GM21723 (cell line): Measurements from ENCODE around the gene ACAD8.

Source experiments
- ATAC-seq: cut with Tn5 transposase; IDR thresholded peaks from one replicate; pipeline ENCODE4 v1.9.1; 2021; ENCODE audit warnings: mild to moderate bottlenecking, moderate library complexity; ENCODE audit not compliant: unreplicated experiment

Gene ACAD8

DNA sequence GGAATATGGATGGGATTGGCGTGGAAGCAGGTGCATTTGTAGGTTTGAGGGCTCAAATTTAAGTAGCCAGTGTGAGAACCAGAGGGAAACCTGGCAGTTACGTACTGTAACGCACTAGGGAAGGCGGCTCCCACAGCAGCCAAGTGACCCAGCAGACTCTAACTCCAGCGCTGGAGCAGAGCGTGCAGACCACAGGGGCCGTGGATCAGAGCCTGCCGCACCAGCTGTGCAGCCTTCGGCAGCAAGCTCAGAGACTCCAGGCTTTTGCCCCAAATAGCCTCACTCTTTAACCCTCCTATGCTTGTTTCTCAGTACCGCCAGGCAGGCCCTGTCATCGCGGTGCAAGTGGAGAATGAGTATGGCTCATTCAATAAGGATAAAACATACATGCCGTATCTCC lies 35.1 kb downstream of the ACAD8 start:
- ATAC-seq = no peak

DNA sequence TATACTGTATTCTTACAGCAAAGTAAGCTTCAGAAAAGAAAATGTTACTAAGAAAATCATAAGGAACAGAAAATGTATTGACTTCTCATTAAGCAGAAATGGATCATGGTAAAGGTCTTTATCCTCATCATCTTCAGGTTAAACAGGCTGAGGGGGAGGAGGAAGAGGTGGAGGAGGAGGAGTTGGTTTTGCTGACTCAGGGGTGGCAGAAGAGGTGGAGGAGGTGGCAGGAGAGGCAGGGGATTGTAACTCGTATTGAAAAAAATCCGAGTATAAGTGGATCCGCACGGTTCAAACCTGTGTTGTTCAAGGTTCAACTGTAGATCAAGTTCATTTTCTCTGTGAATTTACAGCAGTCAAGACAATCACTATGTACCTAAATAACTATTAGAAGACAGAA lies 35.8 kb downstream of the ACAD8 start:
- ATAC-seq = no peak

DNA sequence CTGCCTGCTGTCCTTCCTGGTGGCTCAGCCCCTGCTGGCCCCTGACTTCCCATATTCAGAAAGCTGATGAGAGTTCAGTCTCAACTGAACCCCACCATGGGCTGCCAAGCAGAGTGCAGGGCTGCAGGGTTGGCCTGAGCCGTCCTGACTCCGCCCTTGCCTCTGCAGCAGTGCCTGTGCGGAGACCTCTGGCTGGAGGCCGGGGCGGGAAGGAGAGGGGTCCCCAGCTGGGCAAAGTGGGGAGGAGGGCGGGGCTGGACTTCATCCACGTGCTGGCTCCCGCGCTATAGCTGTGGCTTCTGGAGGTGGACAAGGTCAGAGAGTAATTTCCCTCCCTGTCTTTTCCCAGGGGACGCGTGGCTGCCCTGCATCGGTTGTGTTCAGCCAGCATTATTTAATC lies 36.4 kb downstream of the ACAD8 start:
- ATAC-seq = no peak

DNA sequence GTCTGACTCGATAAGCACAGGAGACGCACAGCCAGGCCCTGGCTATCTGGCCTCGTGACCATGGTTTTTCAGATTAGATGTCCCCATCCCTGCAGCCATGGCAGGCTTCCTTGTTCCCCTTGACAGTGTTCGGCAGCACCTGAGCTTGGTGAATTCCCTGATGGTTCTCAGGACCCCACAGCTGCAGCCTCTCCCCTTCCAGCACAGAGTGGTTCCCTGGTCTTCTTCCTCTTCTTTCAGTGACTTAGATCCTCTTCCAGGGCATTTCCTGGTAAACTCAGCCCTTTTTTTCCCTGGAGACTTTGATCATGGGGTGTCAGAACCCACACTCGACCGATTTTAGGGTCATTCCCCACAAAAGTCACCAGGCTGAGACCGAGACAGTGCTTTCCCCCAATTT lies 37.3 kb downstream of the ACAD8 start:
- no peak for ATAC-seq

DNA sequence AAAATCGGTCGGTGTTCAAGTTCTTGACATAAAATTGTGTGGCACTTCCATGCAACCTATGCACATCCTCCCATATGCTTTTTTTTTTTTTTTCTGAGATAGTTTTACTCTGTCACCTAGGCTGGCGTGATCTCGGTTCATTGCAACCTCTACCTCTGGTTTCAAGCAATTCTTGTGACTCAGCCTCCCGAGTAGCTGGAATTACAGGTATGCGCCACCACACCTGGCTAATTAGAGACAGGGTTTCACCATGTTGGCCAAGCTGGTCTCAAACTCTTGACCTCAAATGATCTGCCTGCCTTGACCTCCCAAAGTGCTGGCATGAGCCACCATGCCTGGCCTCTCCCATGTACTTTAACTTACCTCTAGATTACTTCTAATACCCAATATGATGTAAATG lies 37.8 kb downstream of the ACAD8 start:
- ATAC-seq = no peak

DNA sequence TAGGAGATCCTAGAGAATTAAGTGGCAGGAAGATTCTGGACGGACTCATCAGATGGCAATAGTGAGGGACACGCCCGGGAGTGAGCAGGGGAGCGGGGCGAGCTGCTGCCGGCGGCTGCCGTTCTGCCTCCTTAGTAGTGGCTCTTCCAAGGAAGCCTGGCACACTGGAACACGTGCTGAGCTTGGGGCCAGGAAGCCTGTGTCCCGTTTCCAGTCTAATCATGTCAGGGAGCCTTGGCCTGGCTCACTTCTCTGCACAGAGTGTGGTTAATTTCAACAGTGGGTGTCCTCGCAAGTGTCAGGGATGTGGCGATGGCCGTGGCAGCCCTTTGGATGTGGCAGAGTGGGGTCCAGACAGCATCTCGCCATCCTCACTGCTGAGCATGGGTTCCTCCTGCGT lies 39.3 kb downstream of the ACAD8 start:
- no peak for ATAC-seq

DNA sequence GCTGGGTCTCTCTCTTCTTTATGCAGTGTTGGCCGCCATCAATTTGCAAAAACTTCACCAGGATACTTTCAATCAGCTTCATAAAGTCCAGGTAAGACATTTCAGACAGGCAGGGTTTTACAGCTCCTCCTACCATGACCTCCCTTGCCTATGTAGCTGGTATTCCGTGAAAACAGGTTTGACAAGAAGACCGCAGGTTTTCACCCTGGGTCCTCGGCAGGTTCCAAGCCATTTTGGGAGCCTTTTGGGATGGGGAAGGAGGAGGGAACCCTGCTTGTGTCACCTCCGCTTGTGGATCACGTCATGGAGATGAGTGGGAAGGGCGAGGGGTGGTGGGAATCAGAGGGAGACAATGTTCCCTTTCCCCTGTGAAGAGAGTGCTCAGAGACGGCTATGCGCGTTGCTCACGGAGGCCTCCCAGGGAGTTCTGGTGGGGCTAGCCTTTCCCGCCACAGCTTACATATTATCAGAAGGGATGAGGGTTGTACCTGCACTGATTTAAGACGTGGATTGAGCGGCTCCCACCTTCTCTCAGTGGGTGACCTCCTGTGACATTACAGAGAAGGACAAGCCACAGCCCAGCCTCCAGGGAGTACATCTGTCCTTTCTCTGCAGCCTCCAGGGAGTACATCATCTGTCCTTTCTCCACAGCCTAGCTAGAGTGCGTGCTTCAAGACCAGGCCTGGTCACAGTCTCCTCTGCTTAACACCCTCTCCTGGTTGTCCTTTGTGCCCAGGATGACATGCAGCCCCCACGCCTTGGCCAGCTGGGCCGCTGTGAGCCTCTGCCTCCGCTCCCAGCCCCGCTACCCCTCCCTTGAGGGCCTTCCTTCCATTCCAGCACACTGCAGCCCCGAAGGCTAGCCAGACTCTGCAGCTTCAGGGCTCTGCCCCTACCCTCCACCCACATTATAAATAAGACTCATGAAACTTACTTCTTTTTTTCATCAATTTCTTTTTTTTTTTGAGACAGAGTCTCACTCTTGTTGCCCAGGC lies 40.0 kb downstream of the ACAD8 start:
- no peak for ATAC-seq

DNA sequence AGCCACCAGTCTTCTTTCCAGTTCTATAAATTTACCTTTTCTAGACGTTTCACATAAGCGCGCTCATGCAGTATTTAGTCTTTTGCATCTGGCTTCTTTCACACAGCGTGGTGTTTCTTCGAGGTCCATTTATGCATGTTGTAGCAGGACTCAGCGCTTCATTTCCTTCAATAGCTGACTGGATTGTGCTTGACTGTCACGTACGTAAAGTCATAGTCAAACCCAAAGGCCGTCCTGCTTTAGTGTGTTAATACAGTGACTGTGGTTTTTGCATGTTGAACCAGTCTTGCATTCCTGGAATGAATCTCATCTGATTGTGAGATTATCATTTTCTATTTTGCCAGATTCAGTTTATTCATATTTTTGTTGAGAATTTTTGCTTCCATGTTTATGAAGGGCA lies 41.3 kb downstream of the ACAD8 start:
- ATAC-seq = no peak

DNA sequence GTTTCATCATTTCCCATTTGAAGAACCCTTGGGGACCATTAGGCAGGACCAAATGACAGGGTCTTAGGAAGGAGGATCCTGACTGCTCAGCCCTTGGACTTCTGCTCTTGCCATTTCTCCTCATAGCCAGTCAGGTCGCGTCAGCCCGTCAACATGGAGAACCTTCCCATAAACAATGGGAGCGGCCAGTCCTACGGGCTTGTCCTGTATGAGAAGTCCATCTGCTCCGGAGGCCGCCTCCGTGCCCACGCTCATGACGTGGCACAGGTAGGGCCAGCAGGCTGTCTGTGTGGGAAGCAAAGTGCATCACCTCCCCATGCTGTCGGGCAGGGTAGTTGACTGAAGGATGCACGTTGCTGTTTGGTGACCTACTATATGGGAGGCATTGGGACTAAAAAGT lies 58.9 kb downstream of the ACAD8 start:
- no peak for ATAC-seq

DNA sequence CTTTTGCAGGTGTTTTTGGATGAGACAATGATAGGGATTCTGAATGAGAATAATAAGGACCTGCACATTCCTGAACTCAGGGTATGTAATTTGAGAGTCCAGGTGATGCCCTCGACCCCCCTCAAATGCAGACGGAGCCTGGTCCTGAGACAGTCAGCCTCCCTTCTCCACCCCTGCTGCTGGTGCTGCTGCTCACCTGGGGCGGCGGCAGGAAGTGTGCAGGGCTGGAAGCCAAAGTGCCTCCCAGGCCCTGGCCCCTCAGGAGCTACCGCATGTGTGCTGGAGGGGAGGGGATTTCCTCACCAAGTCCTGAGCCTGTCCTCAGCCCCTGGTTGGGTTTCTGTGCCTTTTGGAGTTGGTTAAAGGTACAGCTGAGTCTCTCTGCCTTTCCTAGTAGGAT lies 59.4 kb downstream of the ACAD8 start:
- no peak for ATAC-seq

DNA sequence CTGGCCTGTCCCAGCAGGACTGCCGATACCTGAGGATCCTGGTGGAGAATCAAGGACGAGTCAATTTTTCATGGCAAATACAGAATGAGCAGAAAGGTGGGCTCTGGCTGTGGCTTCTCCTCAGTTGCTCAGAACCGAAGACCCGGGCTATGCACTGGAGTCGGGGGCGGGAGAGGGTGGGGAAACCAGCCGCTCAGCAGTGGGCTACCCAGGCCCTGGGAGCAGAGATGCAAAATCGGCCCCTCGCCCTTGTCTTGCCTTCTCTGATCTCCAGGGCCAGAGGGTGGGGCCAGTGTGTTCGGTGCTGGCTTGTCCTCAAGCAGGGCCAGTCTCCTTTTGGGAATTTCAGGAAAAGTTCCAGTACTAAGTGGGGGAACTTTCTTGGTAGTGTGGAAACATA lies 60.0 kb downstream of the ACAD8 start:
- no peak for ATAC-seq

DNA sequence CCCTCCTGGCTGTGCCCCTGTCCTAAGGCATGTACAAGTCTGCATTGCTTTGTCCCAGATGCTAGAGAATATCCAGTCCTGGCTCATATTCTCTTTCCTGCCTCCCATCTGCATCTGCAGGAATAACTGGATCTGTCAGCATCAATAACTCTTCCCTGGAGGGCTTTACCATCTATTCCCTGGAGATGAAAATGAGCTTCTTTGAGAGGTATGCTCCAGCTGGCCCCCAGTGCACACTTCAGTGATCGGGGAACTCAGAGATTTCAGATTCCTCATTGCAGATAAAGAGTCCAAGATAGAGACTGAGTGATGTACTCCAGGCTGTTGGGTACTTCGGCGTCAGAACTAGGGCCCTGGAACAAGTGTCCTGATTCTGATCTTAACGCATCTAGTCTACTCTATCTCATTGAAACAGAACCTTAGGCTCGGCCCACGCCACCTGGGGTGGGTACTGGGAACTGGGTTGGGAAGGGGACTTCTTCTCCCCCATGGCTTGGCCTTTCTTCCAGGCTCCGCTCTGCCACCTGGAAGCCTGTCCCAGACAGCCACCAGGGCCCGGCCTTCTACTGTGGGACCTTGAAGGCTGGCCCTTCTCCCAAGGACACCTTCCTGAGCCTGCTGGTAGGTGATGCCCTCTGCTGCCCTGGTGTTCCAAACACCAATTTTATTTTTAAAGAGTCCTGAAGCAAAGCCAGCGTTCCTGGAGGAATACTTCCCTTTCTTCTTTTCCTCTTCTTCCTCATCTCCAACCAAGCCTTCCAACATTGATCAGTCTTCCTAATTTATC lies 60.6 kb downstream of the ACAD8 start:
- no peak for ATAC-seq
